Stimulated activated CD4-positive, alpha-beta T cell treated with anti-CD3 and anti-CD28 coated beads, Interleukin-2, amount 100 ng/mL, for 4 hours (primary cell): Measurements from ENCODE around the gene CEBPA.
"Not testable (repeated sequence)": the region's sequence is repeated elsewhere in the genome, so short reads cannot be mapped to it uniquely, and the experiment has no call there.

Experiments
- DNase-seq: peaks from one replicate; pipeline ENCODE4 v3.0.0-alpha.2; 2020; ENCODE audit warnings: low read depth

Gene CEBPA

GRCh38 chr19:33324628-33325027 is 22.3 kb upstream of the CEBPA start:
- no peak for DNase-seq

- DNase-seq, result no peak
These were observed 20.9 kb upstream of the CEBPA start for GRCh38 chr19:33323093-33323820.

- DNase-seq, result no peak
These were observed 18.3 kb upstream of the CEBPA start for GRCh38 chr19:33320636-33321035.

- not testable (repeated sequence) for DNase-seq
These were observed 15.7 kb upstream of the CEBPA start for GRCh38 chr19:33317991-33318390.

- no peak for DNase-seq
These were observed 15.2 kb upstream of the CEBPA start for GRCh38 chr19:33317517-33317916.

- DNase-seq, result no peak
These were observed 14.4 kb upstream of the CEBPA start for GRCh38 chr19:33316541-33317264.

- DNase-seq, result not testable (repeated sequence)
These were observed 10.5 kb upstream of the CEBPA start for GRCh38 chr19:33312808-33313207.

GRCh38 chr19:33312065-33312464 is 9.7 kb upstream of the CEBPA start:
- DNase-seq, result no peak

- DNase-seq, result no peak
These were observed 9.0 kb upstream of the CEBPA start for GRCh38 chr19:33311326-33311682.

GRCh38 chr19:33310606-33311325 is 8.4 kb upstream of the CEBPA start:
- no peak for DNase-seq

- no peak for DNase-seq
These were observed 7.5 kb upstream of the CEBPA start for GRCh38 chr19:33309826-33310225.

GRCh38 chr19:33306853-33307792 is 4.8 kb upstream of the CEBPA start:
- no peak for DNase-seq

GRCh38 chr19:33306191-33306590 is 3.9 kb upstream of the CEBPA start:
- DNase-seq, result no peak

- no peak for DNase-seq
These were observed 2.7 kb upstream of the CEBPA start for GRCh38 chr19:33304760-33305647.

GRCh38 chr19:33304371-33304759 is 2.0 kb upstream of the CEBPA start:
- DNase-seq, result no peak

- DNase-seq, result no peak
These were observed 1.5 kb upstream of the CEBPA start for GRCh38 chr19:33303791-33304345.

- no peak for DNase-seq
These were observed 848 bp upstream of the CEBPA start for GRCh38 chr19:33302974-33303790.

GRCh38 chr19:33301900-33302174 is 497 bp downstream of the CEBPA start:
- DNase-seq, result no peak

- no peak for DNase-seq
These were observed 1.0 kb downstream of the CEBPA start for GRCh38 chr19:33301144-33301899.

- no peak for DNase-seq
These were observed 1.5 kb downstream of the CEBPA start for GRCh38 chr19:33300894-33301143.
